HG03045 (cell line): ENCODE measurements around the gene CHST3.
"Not testable (repeated sequence)": the region's sequence is repeated elsewhere in the genome, so short reads cannot be mapped to it uniquely, and the experiment has no call there.

Experiments
- ATAC-seq: cut with Tn5 transposase; IDR thresholded peaks from one replicate; pipeline ENCODE4 v1.9.1; 2021; ENCODE audit warnings: mild to moderate bottlenecking, moderate library complexity; ENCODE audit not compliant: unreplicated experiment

CHST3 gene

GRCh38 chr10:71964098-71964742, at the start of gene CHST3:
TSS of gene CHST3 (plus strand) at chr10:71964395. CDS start at chr10:72005843, 41,448 bp downstream.
- ATAC-seq = no peak

GRCh38 chr10:71916827-71917226, 47.4 kb upstream of the CHST3 start:
- ATAC-seq = no peak

GRCh38 chr10:71918992-71919391, 45.2 kb upstream of the CHST3 start:
- no peak for ATAC-seq

- not testable (repeated sequence) for ATAC-seq
Observed at GRCh38 chr10:71919956-71920539, 44.1 kb upstream of the CHST3 start.

- no peak for ATAC-seq
Observed at GRCh38 chr10:71920540-71921323, 43.5 kb upstream of the CHST3 start.

GRCh38 chr10:71921324-71922027, 42.7 kb upstream of the CHST3 start:
- ATAC-seq = no peak

- ATAC-seq = no peak
Observed at GRCh38 chr10:71923138-71923692, 41.0 kb upstream of the CHST3 start.

- no peak for ATAC-seq
Observed at GRCh38 chr10:71924771-71925170, 39.4 kb upstream of the CHST3 start.

- no peak for ATAC-seq
Observed at GRCh38 chr10:71927159-71927558, 37.0 kb upstream of the CHST3 start.

GRCh38 chr10:71927776-71928592, 36.2 kb upstream of the CHST3 start:
- ATAC-seq = no peak

- ATAC-seq = no peak
Observed at GRCh38 chr10:71931295-71931694, 32.9 kb upstream of the CHST3 start.

GRCh38 chr10:71933651-71934050, 30.5 kb upstream of the CHST3 start:
- no peak for ATAC-seq

- no peak for ATAC-seq
Observed at GRCh38 chr10:71938211-71938610, 26.0 kb upstream of the CHST3 start.

GRCh38 chr10:71939304-71939703, 24.9 kb upstream of the CHST3 start:
- no peak for ATAC-seq

GRCh38 chr10:71939861-71940474, 24.2 kb upstream of the CHST3 start:
- no peak for ATAC-seq

- ATAC-seq = no peak
Observed at GRCh38 chr10:71940752-71941151, 23.4 kb upstream of the CHST3 start.

- ATAC-seq = no peak
Observed at GRCh38 chr10:71941318-71941717, 22.9 kb upstream of the CHST3 start.

- no peak for ATAC-seq
Observed at GRCh38 chr10:71945819-71946474, 18.2 kb upstream of the CHST3 start.

- no peak for ATAC-seq
Observed at GRCh38 chr10:71946700-71947099, 17.5 kb upstream of the CHST3 start.
